Measurements from ENCODE around the gene C5AR1.

Gene C5AR1

DNA sequence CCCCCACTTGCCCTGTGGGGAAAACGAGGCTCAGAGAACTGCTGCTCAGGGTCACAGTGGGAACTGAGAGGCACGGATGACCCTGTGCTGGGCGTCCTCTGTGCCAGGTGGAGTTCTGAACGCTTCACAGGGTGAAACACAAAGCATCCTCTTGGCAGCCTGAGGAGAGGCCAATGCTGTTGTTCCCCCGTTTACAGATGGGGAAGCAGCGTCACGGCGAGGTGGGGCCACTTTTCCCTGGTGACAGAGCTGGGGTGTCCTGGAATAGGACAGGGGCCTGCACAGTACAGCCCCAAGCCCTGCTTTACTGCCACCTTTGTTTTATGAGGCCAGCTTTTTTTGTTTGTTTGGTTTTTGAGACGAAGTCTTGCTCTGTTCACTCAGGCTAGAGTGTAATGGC lies 61.6 kb downstream of the C5AR1 start:
- DNase-seq, result no peak
